MM.1S (cell line): ENCODE measurements around the gene WNT10A.

Experiments used
- DNase-seq: peaks from one replicate; pipeline ENCODE4 v3.0.0-alpha.2; 2015
- H2AFZ ChIP-seq: fragments of 300-600 bp; sonication (generic); 2 replicates; pipeline ENCODE4 v1.6.0; 2016; ENCODE audit warnings: antibody characterized with exemption, low read length
- H3F3A ChIP-seq: fragments of 300-600 bp; sonication (generic); 2 replicates; pipeline ENCODE4 v1.6.1; 2016; ENCODE audit warnings: mild to moderate bottlenecking, antibody characterized with exemption, low read length, moderate library complexity, mixed read lengths; ENCODE audit not compliant: insufficient read depth
- H3K27ac ChIP-seq: fragments of 300-600 bp; sonication (generic); 2 replicates; pipeline ENCODE4 v1.5.1; 2016; ENCODE audit warnings: mild to moderate bottlenecking, low read length
- H3K27me3 ChIP-seq: fragments of 300-600 bp; sonication (generic); replicated peaks from 2 replicates; pipeline ENCODE4 v1.6.0; 2016; ENCODE audit warnings: low read length; ENCODE audit not compliant: insufficient read depth
- H3K36me3 ChIP-seq: fragments of 300-600 bp; sonication (generic); replicated peaks from 2 replicates; pipeline ENCODE4 v1.6.1; 2016; ENCODE audit warnings: mild to moderate bottlenecking, low read length, mixed read lengths; ENCODE audit not compliant: insufficient read depth
- H3K4me1 ChIP-seq: fragments of 300-600 bp; sonication (generic); 2 replicates; pipeline ENCODE4 v1.6.1; 2016; ENCODE audit warnings: low read length, mixed read lengths
- H3K4me2 ChIP-seq: fragments of 300-600 bp; sonication (generic); 2 replicates; pipeline ENCODE4 v1.6.0; 2016; ENCODE audit warnings: low read depth, low read length
- H3K4me3 ChIP-seq: fragments of 300-600 bp; sonication (generic); 2 replicates; pipeline ENCODE4 v1.5.1; 2016; ENCODE audit warnings: low read length, mixed read lengths
- H3K79me2 ChIP-seq: fragments of 300-600 bp; sonication (generic); 2 replicates; pipeline ENCODE4 v1.6.1; 2016; ENCODE audit warnings: mixed run types, low read length, mixed read lengths
- H3K9ac ChIP-seq: fragments of 300-600 bp; sonication (generic); 2 replicates; pipeline ENCODE4 v1.6.1; 2016; ENCODE audit warnings: low read length, mixed read lengths
- H3K9me2 ChIP-seq: fragments of 300-600 bp; sonication (generic); replicated peaks from 2 replicates; pipeline ENCODE4 v1.6.1; 2016; ENCODE audit warnings: mild to moderate bottlenecking, low read length, mixed read lengths; ENCODE audit not compliant: insufficient read depth
- H3K9me3 ChIP-seq: fragments of 300-600 bp; sonication (generic); replicated peaks from 2 replicates; pipeline ENCODE4 v1.6.1; 2016; ENCODE audit warnings: mild to moderate bottlenecking, low read length, mixed read lengths; ENCODE audit not compliant: insufficient read depth
- H4K20me1 ChIP-seq: fragments of 300-600 bp; sonication (generic); 2 replicates; pipeline ENCODE4 v1.6.1; 2016; ENCODE audit warnings: mild to moderate bottlenecking, low read length, moderate library complexity, mixed read lengths; ENCODE audit not compliant: insufficient read depth
- CTCF ChIP-seq: fragments of 300-600 bp; sonication (generic); IDR thresholded peaks from 2 replicates; pipeline ENCODE4 v1.5.1; 2016; ENCODE audit warnings: antibody characterized with exemption, low read length, mixed read lengths
- EZH2 ChIP-seq: fragments of 300-600 bp; sonication (generic); optimal IDR thresholded peaks from 2 replicates; pipeline ENCODE3; 2017; ENCODE audit warnings: low read depth, mild to moderate bottlenecking, antibody characterized with exemption, low read length, mixed read lengths
- EZH2phosphoT487 ChIP-seq: fragments of 300-600 bp; sonication (generic); IDR thresholded peaks from 2 replicates; pipeline ENCODE4 v1.6.1; 2018; ENCODE audit warnings: antibody characterized with exemption, low read length

WNT10A gene

GRCh38 chr2:218898109-218898878 lies 17.6 kb downstream of the WNT10A start:
- peak; percentile 96 for TF ChIP-seq CTCF
- TF ChIP-seq EZH2phosphoT487 = no peak
- peak overlapping the region; percentile 44; the same call in 1 of the 2 replicates for H2AFZ ChIP-seq
- DNase-seq = peak; percentile 77
- H4K20me1 ChIP-seq = no peaks in the 10 kb centered on the region
- peaks cover 16% of the 10 kb centered on the region for H3K79me2 ChIP-seq
- H3K9ac ChIP-seq = peak overlapping the region; percentile 94; the same call in 1 of the 2 replicates
- H3K4me1 ChIP-seq = peaks cover 45% of the 10 kb centered on the region
- no peaks in the 10 kb centered on the region for H3K9me2 ChIP-seq
- peak overlapping the region; percentile 98 for H3K27ac ChIP-seq
- no peaks in the 10 kb centered on the region for H3K27me3 ChIP-seq
- no peaks in the 10 kb centered on the region for H3K36me3 ChIP-seq
- H3F3A ChIP-seq = peaks cover 38% of the 10 kb centered on the region
- peak overlapping the region; percentile 59 for H3K4me3 ChIP-seq
- peak overlapping the region; percentile 88 for H3K4me2 ChIP-seq
- no peaks in the 10 kb centered on the region for H3K9me3 ChIP-seq

- Histone ChIP-seq H3K9ac (no peak overlapping the region), H3K9me2 (no peaks in the 10 kb centered on the region), H3K79me2 (peaks cover 8% of the 10 kb centered on the region; the same call in 1 of the 2 replicates), H3K27me3 (no peaks in the 10 kb centered on the region), H3K4me2 (no peak overlapping the region), H3K27ac (no peak overlapping the region), H3K9me3 (no peaks in the 10 kb centered on the region), H3K36me3 (no peaks in the 10 kb centered on the region), H4K20me1 (no peaks in the 10 kb centered on the region), H3K4me1 (peaks cover 36% of the 10 kb centered on the region), H2AFZ (no peak overlapping the region), H3F3A (peaks cover 36% of the 10 kb centered on the region), H3K4me3 (no peak overlapping the region)
- TF ChIP-seq CTCF = no peak
- no peak for TF ChIP-seq EZH2phosphoT487
- TF ChIP-seq EZH2 = no peak
- no peak for DNase-seq
Observed at GRCh38 chr2:218899147-218899546, 18.5 kb downstream of the WNT10A start.

- H3K4me2 ChIP-seq = no peak overlapping the region
- no peak overlapping the region for H3K27ac ChIP-seq
- no peak overlapping the region for H3K9ac ChIP-seq
- no peaks in the 10 kb centered on the region for H3K9me2 ChIP-seq
- peaks cover 5% of the 10 kb centered on the region for H3F3A ChIP-seq
- no peaks in the 10 kb centered on the region for H3K27me3 ChIP-seq
- no peaks in the 10 kb centered on the region for H3K9me3 ChIP-seq
- TF ChIP-seq EZH2phosphoT487 (no peak), CTCF (no peak), EZH2 (no peak)
- no peaks in the 10 kb centered on the region for H3K36me3 ChIP-seq
- H2AFZ ChIP-seq = no peak overlapping the region
- H3K79me2 ChIP-seq = no peaks in the 10 kb centered on the region
- DNase-seq = no peak
- H3K4me3 ChIP-seq = no peak overlapping the region
- H4K20me1 ChIP-seq = no peaks in the 10 kb centered on the region
- H3K4me1 ChIP-seq = peaks cover 11% of the 10 kb centered on the region
Observed at GRCh38 chr2:218902427-218902826, 21.8 kb downstream of the WNT10A start.
